HepG2 (cell line): ENCODE results near the gene LOXL3. TPM values are rescaled to one million over a fixed set of nuclear protein-coding genes. Genes with fewer than 3 reads are reported as not detected.

ENCODE experiments used
- ATAC-seq: fragments of 200-7000 bp; cut with Tn5 transposase; 3 replicates; pipeline ENCODE4 v1.9.1; 2020; ENCODE audit warnings: mild to moderate bottlenecking, moderate library complexity
- BruUV-seq: library from RNA; stranded (reverse); fragments of 400-500 nt; replicated peaks from 2 replicates; lab custom pipeline; 2021; lab: Mats Ljungman, UMichigan
- CTCF ChIA-PET: fragments of 300-600 bp; formaldehyde crosslinking; extraction: SDS; loops from one replicate; lab custom pipeline; 2021; ENCODE audit warnings: low total read pairs, inconsistent platforms, low intra/inter-chr PET ratio; lab: Yijun Ruan, JAX
- POLR2A ChIA-PET: fragments of 350-600 bp; sonication (Branson Sonifier 250); formaldehyde crosslinking; loops from one replicate; lab custom pipeline; 2020; ENCODE audit warnings: antibody characterized with exemption, inconsistent platforms; lab: Yijun Ruan, JAX
- DNase-seq: peaks from one replicate; pipeline ENCODE4 v3.0.0-alpha.2; 2015; ENCODE audit warnings: low spot score
- FAIRE-seq: peaks from 3 replicates; lab custom pipeline; 2011; peaks lifted over from hg19 to GRCh38; lab: Jason Lieb, UNC
- H2AFZ ChIP-seq: one replicate; pipeline ENCODE4 v1.6.1; 2011; ENCODE audit warnings: low read length, inconsistent platforms
- H3K27ac ChIP-seq: fragments of 300-600 bp; 3 replicates; pipeline ENCODE4 v1.8.0; 2011; ENCODE audit warnings: mixed run types, mild to moderate bottlenecking, mixed read lengths, low read length, inconsistent platforms; ENCODE audit not compliant: insufficient read depth; ENCODE audit errors: extremely low read length
- H3K27me3 ChIP-seq, 2 experiments: fragments of 200-600 bp in 1 of 2; 2 replicates in 1 of 2; 3 replicates in 1 of 2; pipeline versions ENCODE4 v1.6.0 to v1.8.0; 2011; ENCODE audit warnings: low read length in 2 of 2, mild to moderate bottlenecking in 2 of 2, moderate library complexity in 2 of 2, inconsistent platforms in 1 of 2; ENCODE audit not compliant: insufficient read depth in 2 of 2, control insufficient read depth in 1 of 2
- H3K36me3 ChIP-seq, 2 experiments: fragments of 200-600 bp in 1 of 2; replicated peaks in 1 of 2; 2 replicates in 1 of 2; 3 replicates in 1 of 2; pipeline versions ENCODE4 v1.5.1 to v1.8.0; 2011; ENCODE audit warnings: low read length in 2 of 2, inconsistent platforms in 1 of 2; ENCODE audit not compliant: insufficient read depth in 2 of 2, control insufficient read depth in 1 of 2
- H3K4me1 ChIP-seq: 2 replicates; pipeline ENCODE4 v1.5.1; 2012; ENCODE audit warnings: low read length, inconsistent platforms; ENCODE audit not compliant: insufficient read depth
- H3K4me2 ChIP-seq: 2 replicates; pipeline ENCODE4 v1.6.0; 2011; ENCODE audit warnings: low read depth, low read length, inconsistent platforms
- H3K4me3 ChIP-seq, 3 experiments: fragments of 200-600 bp in 1 of 3; sonication (generic), shearing (Covaris generic) in 1 of 3; replicated peaks in 1 of 3; 2 replicates each; pipeline ENCODE4 v1.5.1; 2011 to 2016; ENCODE audit warnings: low read length in 3 of 3, inconsistent platforms in 2 of 3, low read depth in 2 of 3, mild to moderate bottlenecking in 2 of 3, control low read depth in 1 of 3, mixed read lengths in 1 of 3; ENCODE audit not compliant: insufficient read depth in 1 of 3
- H3K79me2 ChIP-seq: one replicate; pipeline ENCODE4 v1.6.1; 2011; ENCODE audit warnings: low read length, inconsistent platforms; ENCODE audit not compliant: insufficient read depth
- H3K9ac ChIP-seq: 2 replicates; pipeline ENCODE4 v1.6.0; 2011; ENCODE audit warnings: mild to moderate bottlenecking, low read depth, low read length, inconsistent platforms; ENCODE audit not compliant: insufficient read depth
- H3K9me3 ChIP-seq: 2 replicates; pipeline ENCODE4 v1.5.1; 2012; ENCODE audit warnings: mild to moderate bottlenecking, low read length
- H4K20me1 ChIP-seq: 2 replicates; pipeline ENCODE4 v1.6.0; 2011; ENCODE audit warnings: inconsistent platforms, mild to moderate bottlenecking, low read length, moderate library complexity; ENCODE audit not compliant: insufficient read depth
- FOSL2 ChIP-seq: sonication (generic); formaldehyde crosslinking; IDR thresholded peaks from 2 replicates; pipeline ENCODE4 v1.4.0; 2020; ENCODE audit warnings: missing genetic modification reagents
- IRF1 ChIP-seq: sonication (generic); formaldehyde crosslinking; IDR thresholded peaks from 2 replicates; pipeline ENCODE4 v1.4.0; 2020; ENCODE audit warnings: low read depth, mild to moderate bottlenecking, missing genetic modification reagents
- PATZ1 ChIP-seq: sonication (generic); formaldehyde crosslinking; IDR thresholded peaks from 2 replicates; pipeline ENCODE4 v1.4.0; 2020; ENCODE audit warnings: missing genetic modification reagents
- PRDM4 ChIP-seq: sonication (generic); formaldehyde crosslinking; IDR thresholded peaks from 2 replicates; pipeline ENCODE4 v1.9.0; 2021; ENCODE audit warnings: missing genetic modification reagents, borderline replicate concordance
- SNAPC4 ChIP-seq: sonication (generic); formaldehyde crosslinking; IDR thresholded peaks from 2 replicates; pipeline ENCODE4 v1.4.0; 2020; ENCODE audit warnings: mild to moderate bottlenecking, missing genetic modification reagents
- ZNF577 ChIP-seq: sonication (generic); formaldehyde crosslinking; IDR thresholded peaks from 2 replicates; pipeline ENCODE4 v1.4.0; 2020; ENCODE audit warnings: mild to moderate bottlenecking, low read depth, missing genetic modification reagents, borderline replicate concordance
- ZNF749 ChIP-seq: sonication (generic); formaldehyde crosslinking; IDR thresholded peaks from 2 replicates; pipeline ENCODE4 v1.8.0; 2022; ENCODE audit warnings: mild to moderate bottlenecking, missing genetic modification reagents, moderate library complexity, borderline replicate concordance
- ZNF781 ChIP-seq: sonication (generic); formaldehyde crosslinking; IDR thresholded peaks from 2 replicates; pipeline ENCODE4 v1.5.1; 2020; ENCODE audit warnings: borderline replicate concordance, mild to moderate bottlenecking, missing genetic modification reagents; ENCODE audit errors: not compliant biosample characterization
- WGBS: methylation state at CpG from one replicate; pipeline ENCODE4 v1.1.6; 2017; ENCODE audit warnings: low lambda C conversion rate; 5-methylcytosine and 5-hydroxymethylcytosine counted together
- in situ Hi-C: cut with HindIII; loops from 2 replicates; pipeline ENCODE4 v1.10.0; 2017; ENCODE audit warnings: low pct_unique_long_range_greater_than_20kb; ENCODE audit not compliant: extremely low pct_ligation_motif_present
- intact Hi-C: fragments of 100-400 bp; cut with micrococcal nuclease; formaldehyde crosslinking; loops from one replicate; pipeline ENCODE4 v1.10.0; 2022; ENCODE audit not compliant: unreplicated experiment
- polyA plus RNA-seq, 8 experiments: library from polyadenylated mRNA; depleted of rRNA in 3 of 8; stranded (reverse) in 7 of 8; unstranded in 1 of 8; fragments of >200 nt; fragmentation: Illumina TruSeq in 4 of 8; extraction: Trizol in 4 of 8; gene quantifications; 2 replicates each; pipeline versions ENCODE4 v1.2.1 to v1.2.3, GENCODE V29; 2011 to 2016; ENCODE audit warnings: low read depth in 4 of 8, missing spikeins in 1 of 8, mixed read lengths in 1 of 8; ENCODE audit not compliant: insufficient read depth in 1 of 8
- total RNA-seq, 5 experiments: library from RNA; depleted of rRNA; stranded (reverse); fragments of >200 nt; fragmentation: Illumina TruSeq; extraction: Trizol; gene quantifications; 2 replicates each; pipeline ENCODE4 v1.2.3, GENCODE V29; 2016; ENCODE audit warnings: low read depth in 1 of 5

Gene LOXL3
- total and polyA plus RNA-seq, 2 of the 13 experiments (the other 11 are each of a cell fraction or from before 2014, with no cell fraction given): 0.55 to 6.5 TPM

GRCh38 chr2:74572178-74572925, 18.6 kb upstream of the LOXL3 start:
- intact Hi-C loops (no loop called here), in situ Hi-C loops (no loop called here)
- WGBS: 10% methylated on average over 3 of the region's 3 CpGs
- no peaks in the 10 kb centered on the region for H3K79me2 ChIP-seq
- DNase-seq: no peak
- peak; percentile 83 for ATAC-seq
- H3K27ac ChIP-seq: no peak overlapping the region
- ChIA-PET POLR2A (no interaction called here), CTCF (no interaction called here)
- H3K9me3 ChIP-seq: no peaks in the 10 kb centered on the region
- no peak overlapping the region for H2AFZ ChIP-seq
- no TSS peak for BruUV-seq
- FAIRE-seq: peak; percentile 18
- peaks cover 12% of the 10 kb centered on the region for H3K4me1 ChIP-seq
- peaks cover 0 to 43% of the 10 kb centered on the region in 2 experiments; a peak in 4 of 5 replicates for H3K27me3 ChIP-seq
- no peak overlapping the region for H3K9ac ChIP-seq
- H3K4me2 ChIP-seq: no peak overlapping the region; the same call in 1 of the 2 replicates
- H3K4me3 ChIP-seq: no peak overlapping the region
- H4K20me1 ChIP-seq: no peaks in the 10 kb centered on the region
- no peaks in the 10 kb centered on the region for H3K36me3 ChIP-seq
- TF ChIP-seq ZNF577 (CRISPR knock-in tag) (no peak), PRDM4 (no peak), FOSL2 (CRISPR knock-in tag) (0 out of 2 replicates have a peak, but pooled peaks have one; percentile 31), ZNF781 (no peak), IRF1 (CRISPR knock-in tag) (no peak), SNAPC4 (CRISPR knock-in tag) (no peak), PATZ1 (CRISPR knock-in tag) (peak; percentile 46), ZNF749 (no peak)
